K562 (cell line): Measurements from ENCODE around the gene RNASE4. TPM values are rescaled to one million over a fixed set of nuclear protein-coding genes. Genes with fewer than 3 reads are reported as not detected.

Source experiments
- BCL6 ChIP-seq: fragments of 250-450 bp; sonication (Bioruptor Pico); IDR thresholded peaks from 2 replicates; pipeline ENCODE4 v1.4.0; 2020
- BMI1 ChIP-seq: fragments of 150-350 bp; IDR thresholded peaks from 2 replicates; pipeline ENCODE4 v1.6.1; 2014; ENCODE audit warnings: low read length
- BRCA1 ChIP-seq, 2 experiments: fragments of 450-650 bp in 1 of 2; sonication (generic) in 1 of 2; formaldehyde crosslinking in 1 of 2; IDR thresholded peaks; 2 replicates each; pipeline versions ENCODE4 v1.5.0 to v1.6.1; 2017 to 2020; ENCODE audit warnings: mild to moderate bottlenecking in 1 of 2, missing genetic modification reagents in 1 of 2
- DIDO1 ChIP-seq: fragments of 450-650 bp; IDR thresholded peaks from 2 replicates; pipeline ENCODE4 v1.6.1; 2016; ENCODE audit warnings: low read depth, missing biosample characterization, missing genetic modification characterization
- ESRRA ChIP-seq: fragments of 450-650 bp; IDR thresholded peaks from 2 replicates; pipeline ENCODE4 v1.6.1; 2014; ENCODE audit warnings: low read depth, mild to moderate bottlenecking, moderate library complexity, borderline replicate concordance
- ETV1 ChIP-seq: fragments of 450-650 bp; conservative IDR thresholded peaks from 2 replicates; pipeline ENCODE4 v1.6.1; 2016; ENCODE audit warnings: missing genetic modification characterization, control low read depth, low read depth, missing compliant biosample characterization
- FIP1L1 ChIP-seq: fragments of 200-400 bp; formaldehyde crosslinking; IDR thresholded peaks from 2 replicates; pipeline ENCODE4 v1.6.1; 2018; ENCODE audit warnings: mild to moderate bottlenecking, low read depth, low read length; ENCODE audit not compliant: poor library complexity, severe bottlenecking
- HNRNPL ChIP-seq: fragments of 200-400 bp; formaldehyde crosslinking; IDR thresholded peaks from 2 replicates; pipeline ENCODE4 v1.6.1; 2017; ENCODE audit warnings: low read depth, mild to moderate bottlenecking, low read length
- HOXB6 ChIP-seq: fragments of 250-450 bp; sonication (Bioruptor Pico); IDR thresholded peaks from 2 replicates; pipeline ENCODE4 v1.5.1; 2022; ENCODE audit warnings: mild to moderate bottlenecking, borderline replicate concordance
- HSF4 ChIP-seq: fragments of 250-450 bp; sonication (Bioruptor Pico); IDR thresholded peaks from 2 replicates; pipeline ENCODE4 v2.1.2; 2022; ENCODE audit warnings: mild to moderate bottlenecking, moderate library complexity, borderline replicate concordance
- IRF2 ChIP-seq: sonication (generic); formaldehyde crosslinking; IDR thresholded peaks from 2 replicates; pipeline ENCODE4 v1.8.1; 2022; ENCODE audit warnings: mild to moderate bottlenecking, missing genetic modification reagents
- KDM1A ChIP-seq, 2 experiments: fragments of 450-650 bp; IDR thresholded peaks; 2 replicates each; pipeline ENCODE4 v1.6.1; 2016; ENCODE audit warnings: mild to moderate bottlenecking in 2 of 2
- MAZ ChIP-seq, 2 experiments: fragments of 450-650 bp in 1 of 2; sonication (generic) in 1 of 2; formaldehyde crosslinking; IDR thresholded peaks in 1 of 2; conservative IDR thresholded peaks in 1 of 2; 2 replicates each; pipeline versions ENCODE4 v1.4.0 to v1.5.0; 2020; ENCODE audit warnings: mild to moderate bottlenecking in 1 of 2, missing genetic modification reagents in 1 of 2
- MCM5 ChIP-seq: fragments of 450-650 bp; IDR thresholded peaks from 2 replicates; pipeline ENCODE4 v1.6.1; 2016; ENCODE audit warnings: low read depth
- MTA3 ChIP-seq: fragments of 450-650 bp; formaldehyde crosslinking; IDR thresholded peaks from 2 replicates; pipeline ENCODE4 v1.6.1; 2017; ENCODE audit warnings: mild to moderate bottlenecking, borderline replicate concordance
- PHF20 ChIP-seq: fragments of 450-650 bp; IDR thresholded peaks from 2 replicates; pipeline ENCODE4 v1.6.1; 2018; ENCODE audit not compliant: partially characterized antibody
- PTBP1 ChIP-seq: fragments of 200-400 bp; formaldehyde crosslinking; IDR thresholded peaks from 2 replicates; pipeline ENCODE4 v1.6.1; 2017; ENCODE audit warnings: low read depth, low read length
- RHOXF2B ChIP-seq: fragments of 250-450 bp; sonication (Bioruptor Pico); conservative IDR thresholded peaks from 2 replicates; pipeline ENCODE4 v1.5.1; 2021
- SETDB1 ChIP-seq: IDR thresholded peaks from one replicate; pipeline ENCODE4 v1.6.1; 2012; ENCODE audit warnings: low read length, control low read depth, inconsistent platforms
- polyA plus RNA-seq, 8 experiments: library from polyadenylated mRNA; depleted of rRNA in 4 of 8; stranded (reverse) in 5 of 8; unstranded in 3 of 8; fragments of >200 nt; fragmentation: Nextera tagmentation in 2 of 8; fragmentation: Illumina TruSeq in 1 of 8; extraction: Ambion mirVana in 2 of 8; extraction: Trizol in 1 of 8; gene quantifications; 2 replicates each; pipeline versions ENCODE4 v1.2.1 to v1.2.3, GENCODE V29; 2011 to 2014; ENCODE audit warnings: inconsistent platforms in 1 of 8, missing spikeins in 1 of 8
- total RNA-seq, 7 experiments: library from RNA; depleted of rRNA in 6 of 7; stranded (reverse); fragments of >200 nt in 6 of 7; fragmentation: Illumina TruSeq in 2 of 7; extraction: Trizol in 2 of 7; gene quantifications; 2 replicates each; pipeline versions ENCODE4 v1.2.1 to v1.2.3, GENCODE V29; 2011 to 2021; ENCODE audit warnings: low replicate concordance in 1 of 7
- TF ChIP-seq, protein P1 (sequence below): fragments of 450-650 bp; IDR thresholded peaks from 2 replicates; pipeline ENCODE4 v1.6.1; 2016; ENCODE audit warnings: mild to moderate bottlenecking
- TF ChIP-seq, protein P2 (sequence below): sonication (generic); formaldehyde crosslinking; IDR thresholded peaks from 2 replicates; pipeline ENCODE4 v1.9.0; 2022; ENCODE audit warnings: mild to moderate bottlenecking, missing genetic modification reagents
- TF ChIP-seq, protein P3 (sequence below): sonication (generic); formaldehyde crosslinking; IDR thresholded peaks from 2 replicates; pipeline ENCODE4 v1.8.0; 2022; ENCODE audit warnings: mild to moderate bottlenecking, missing genetic modification reagents

RNASE4 gene
- total and polyA plus RNA-seq, 9 of the 15 experiments (the other 6 are each of a cell fraction or from before 2014, with no cell fraction given) = 0.09 to 0.22 (median 0.13) TPM; not detected in 2

DNA sequence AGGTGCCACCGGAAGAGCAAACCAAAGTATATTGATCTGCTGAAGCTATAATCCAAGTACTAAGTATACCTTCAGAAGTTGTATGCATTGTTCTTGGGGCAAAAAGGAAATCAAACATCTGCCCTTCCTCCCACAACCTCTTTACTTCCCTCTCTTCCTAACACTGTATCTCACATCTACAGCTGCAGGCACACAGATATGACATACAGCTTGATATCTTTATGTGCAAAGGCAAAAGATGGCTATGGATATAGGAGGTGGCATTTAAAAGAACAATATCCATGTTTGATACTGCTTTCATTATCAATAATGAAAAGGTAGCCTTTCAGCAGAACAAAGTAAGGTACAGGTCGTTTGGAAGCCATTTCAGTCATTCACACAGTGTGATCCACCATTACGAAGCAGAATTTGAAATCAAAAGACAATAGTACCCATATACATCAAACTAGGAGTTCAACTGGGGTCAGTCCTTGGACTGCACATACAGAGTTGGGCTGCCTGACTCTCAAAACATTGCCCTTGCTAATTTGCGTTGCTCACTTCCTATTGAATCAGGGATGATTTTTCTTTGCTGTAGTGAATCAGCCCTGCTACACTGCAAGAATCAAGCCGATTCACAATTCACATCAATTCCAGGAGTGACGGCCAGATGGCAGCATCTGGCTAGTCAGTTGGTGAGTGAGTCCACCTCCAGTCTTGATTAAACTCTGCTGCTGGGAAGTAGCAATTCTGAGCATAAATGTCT, 13.1 kb downstream of the RNASE4 start (continued):
- TF ChIP-seq PHF20 (no peak), MAZ (CRISPR knock-in tag; conservative IDR thresholded peaks at IDR 0.05 in 1 of 2, IDR thresholded peaks at IDR 0.05 in 1 of 2) (no peak), BRCA1 (IDR thresholded peaks at IDR 0.05) (no peak), BRCA1 (CRISPR knock-in tag; IDR thresholded peaks at IDR 0.05) (no peak), RHOXF2B (no peak), ETV1 (tag) (no peak), FIP1L1 (no peak), MCM5 (no peak), MTA3 (no peak), SETDB1 (no peak), ESRRA (no peak), PTBP1 (no peak), BCL6 (CRISPR knock-in tag) (no peak), IRF2 (CRISPR knock-in tag) (no peak), BMI1 (no peak), HOXB6 (CRISPR knock-in tag) (no peak), HNRNPL (no peak), KDM1A (IDR thresholded peaks at IDR 0.05) (peak in 1 of 2 experiments; percentile 19; a peak in 1 of 4 replicates), DIDO1 (tag) (no peak), HSF4 (CRISPR knock-in tag) (no peak)
- TF ChIP-seq, protein P1, sequence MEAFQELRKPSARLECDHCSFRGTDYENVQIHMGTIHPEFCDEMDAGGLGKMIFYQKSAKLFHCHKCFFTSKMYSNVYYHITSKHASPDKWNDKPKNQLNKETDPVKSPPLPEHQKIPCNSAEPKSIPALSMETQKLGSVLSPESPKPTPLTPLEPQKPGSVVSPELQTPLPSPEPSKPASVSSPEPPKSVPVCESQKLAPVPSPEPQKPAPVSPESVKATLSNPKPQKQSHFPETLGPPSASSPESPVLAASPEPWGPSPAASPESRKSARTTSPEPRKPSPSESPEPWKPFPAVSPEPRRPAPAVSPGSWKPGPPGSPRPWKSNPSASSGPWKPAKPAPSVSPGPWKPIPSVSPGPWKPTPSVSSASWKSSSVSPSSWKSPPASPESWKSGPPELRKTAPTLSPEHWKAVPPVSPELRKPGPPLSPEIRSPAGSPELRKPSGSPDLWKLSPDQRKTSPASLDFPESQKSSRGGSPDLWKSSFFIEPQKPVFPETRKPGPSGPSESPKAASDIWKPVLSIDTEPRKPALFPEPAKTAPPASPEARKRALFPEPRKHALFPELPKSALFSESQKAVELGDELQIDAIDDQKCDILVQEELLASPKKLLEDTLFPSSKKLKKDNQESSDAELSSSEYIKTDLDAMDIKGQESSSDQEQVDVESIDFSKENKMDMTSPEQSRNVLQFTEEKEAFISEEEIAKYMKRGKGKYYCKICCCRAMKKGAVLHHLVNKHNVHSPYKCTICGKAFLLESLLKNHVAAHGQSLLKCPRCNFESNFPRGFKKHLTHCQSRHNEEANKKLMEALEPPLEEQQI = no peak
- TF ChIP-seq, protein P2, sequence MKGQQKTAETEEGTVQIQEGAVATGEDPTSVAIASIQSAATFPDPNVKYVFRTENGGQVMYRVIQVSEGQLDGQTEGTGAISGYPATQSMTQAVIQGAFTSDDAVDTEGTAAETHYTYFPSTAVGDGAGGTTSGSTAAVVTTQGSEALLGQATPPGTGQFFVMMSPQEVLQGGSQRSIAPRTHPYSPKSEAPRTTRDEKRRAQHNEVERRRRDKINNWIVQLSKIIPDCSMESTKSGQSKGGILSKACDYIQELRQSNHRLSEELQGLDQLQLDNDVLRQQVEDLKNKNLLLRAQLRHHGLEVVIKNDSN = no peak
- TF ChIP-seq, protein P3, sequence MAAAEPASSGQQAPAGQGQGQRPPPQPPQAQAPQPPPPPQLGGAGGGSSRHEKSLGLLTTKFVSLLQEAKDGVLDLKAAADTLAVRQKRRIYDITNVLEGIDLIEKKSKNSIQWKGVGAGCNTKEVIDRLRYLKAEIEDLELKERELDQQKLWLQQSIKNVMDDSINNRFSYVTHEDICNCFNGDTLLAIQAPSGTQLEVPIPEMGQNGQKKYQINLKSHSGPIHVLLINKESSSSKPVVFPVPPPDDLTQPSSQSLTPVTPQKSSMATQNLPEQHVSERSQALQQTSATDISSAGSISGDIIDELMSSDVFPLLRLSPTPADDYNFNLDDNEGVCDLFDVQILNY = no peak
- TF ChIP-seq, all 486 proteins: peak for 33
